Measurements from ENCODE around the gene IL36RN.
A peak's percentile ranks its signal among the peaks of the same experiment; 100 is the strongest.

Gene IL36RN

DNA sequence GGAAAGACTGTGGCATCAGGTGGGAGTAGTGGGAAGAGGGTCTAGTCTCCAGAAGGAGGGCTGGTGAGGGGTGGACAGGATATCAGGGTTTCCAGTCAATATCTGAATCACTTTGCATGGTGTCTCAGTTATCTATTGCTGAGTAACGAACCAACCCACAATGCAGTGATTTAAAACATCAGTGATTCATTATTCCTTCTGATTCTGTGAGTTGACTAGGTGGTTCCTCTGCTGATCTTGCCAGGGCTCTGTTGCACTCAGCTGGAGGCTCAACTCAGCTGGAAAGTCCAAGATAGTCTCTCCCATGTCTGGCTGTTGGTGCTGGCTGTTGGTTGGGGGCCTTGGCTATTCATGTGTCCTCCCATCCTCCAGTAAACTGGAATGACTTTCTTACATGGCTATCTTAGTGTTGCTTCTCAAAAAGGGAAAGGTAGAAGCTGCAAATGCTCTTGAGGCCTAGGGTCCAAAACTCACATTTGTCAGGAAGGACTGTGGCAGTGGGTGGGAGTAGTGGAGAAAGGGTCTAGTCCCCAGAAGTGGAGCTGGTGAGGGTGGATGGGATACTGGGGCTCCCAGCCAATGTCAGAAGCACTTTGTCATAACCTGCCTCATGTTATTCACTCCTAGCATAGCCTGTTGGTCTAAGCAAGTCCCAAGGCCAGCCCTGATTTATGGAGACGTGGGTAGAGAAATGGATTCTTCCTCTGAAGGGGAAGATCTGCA is 22.7 kb downstream of the IL36RN start:
- Histone ChIP-seq H3K27ac (replicated peaks) (no peak overlapping the region), H3K4me3 (replicated peaks; ENCODE audit: insufficient read depth, low read length) (no peak overlapping the region), H3K27me3 (ENCODE audit: insufficient read depth, poor library complexity, severe bottlenecking) (no peaks in the 10 kb centered on the region)
- TF ChIP-seq POLR2AphosphoS5 (IDR thresholded peaks at IDR 0.05; ENCODE audit: low read depth) = no peak
- DNase-seq (ENCODE audit: low read depth in 1 of 2, low spot score in 1 of 2) = no peak

DNA sequence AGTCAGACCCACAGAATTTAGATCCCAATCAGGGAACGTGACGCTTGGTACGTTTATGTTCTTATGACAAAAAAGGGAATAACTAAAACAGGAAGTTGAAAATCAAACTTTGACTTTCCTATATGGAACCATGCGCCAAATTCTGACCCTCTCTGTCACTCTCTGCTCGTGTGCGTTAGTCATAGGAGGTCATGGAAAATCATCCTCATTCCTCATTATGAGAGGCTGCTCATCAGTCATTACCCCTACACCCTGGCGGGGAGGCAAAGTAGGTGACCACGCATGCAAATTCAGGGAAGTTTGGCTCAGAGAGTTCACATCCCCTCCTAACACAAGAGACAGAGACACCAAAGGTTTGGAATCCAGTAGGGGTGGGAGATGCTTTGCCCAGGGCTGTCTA is 24.3 kb downstream of the IL36RN start:
- TF ChIP-seq CTCF (IDR thresholded peaks at IDR 0.05; ENCODE audit: insufficient read depth, low read length) = no peak
- TF ChIP-seq GABPA (IDR thresholded peaks at IDR 0.05; ENCODE audit: low read depth) = no peak
- no peak for TF ChIP-seq SPI1 (IDR thresholded peaks at IDR 0.05; ENCODE audit: borderline replicate concordance, low read depth)
- no peak for TF ChIP-seq REST (IDR thresholded peaks at IDR 0.05; ENCODE audit: insufficient replicate concordance, low read depth)
- no peak for TF ChIP-seq POLR2AphosphoS5 (IDR thresholded peaks at IDR 0.05; ENCODE audit: low read depth)
- no peak overlapping the region for H3K27ac ChIP-seq (replicated peaks)
- no peak for DNase-seq (ENCODE audit: low read depth in 1 of 2, low spot score in 1 of 2)
- H3K4me3 ChIP-seq (replicated peaks; ENCODE audit: insufficient read depth, low read length) = no peak overlapping the region
- H3K27me3 ChIP-seq (ENCODE audit: insufficient read depth, poor library complexity, severe bottlenecking) = no peaks in the 10 kb centered on the region

GRCh38 chr2:113084249-113085000 is 25.4 kb downstream of the IL36RN start:
- H3K4me3 ChIP-seq (replicated peaks; ENCODE audit: insufficient read depth, low read length) = no peak overlapping the region
- peak in 1 of 2 experiments; percentile 15 for DNase-seq (ENCODE audit: low read depth in 1 of 2, low spot score in 1 of 2)
- no peaks in the 10 kb centered on the region for H3K27me3 ChIP-seq (ENCODE audit: insufficient read depth, poor library complexity, severe bottlenecking)
- TF ChIP-seq POLR2AphosphoS5 (IDR thresholded peaks at IDR 0.05; ENCODE audit: low read depth) (no peak), CTCF (IDR thresholded peaks at IDR 0.05; ENCODE audit: insufficient read depth, low read length) (peak; percentile 39)
- H3K27ac ChIP-seq (replicated peaks) = no peak overlapping the region

GRCh38 chr2:113085542-113085941 is 26.5 kb downstream of the IL36RN start:
- no peak for DNase-seq (ENCODE audit: low read depth in 1 of 2, low spot score in 1 of 2)
- no peak for TF ChIP-seq CTCF (IDR thresholded peaks at IDR 0.05; ENCODE audit: insufficient read depth, low read length)
- no peak for TF ChIP-seq REST (IDR thresholded peaks at IDR 0.05; ENCODE audit: insufficient replicate concordance, low read depth)
- no peak for TF ChIP-seq GABPA (IDR thresholded peaks at IDR 0.05; ENCODE audit: low read depth)
- no peak for TF ChIP-seq SPI1 (IDR thresholded peaks at IDR 0.05; ENCODE audit: borderline replicate concordance, low read depth)
- TF ChIP-seq POLR2AphosphoS5 (IDR thresholded peaks at IDR 0.05; ENCODE audit: low read depth) = no peak
- Histone ChIP-seq H3K27ac (replicated peaks) (no peak overlapping the region), H3K4me3 (replicated peaks; ENCODE audit: insufficient read depth, low read length) (no peak overlapping the region), H3K27me3 (ENCODE audit: insufficient read depth, poor library complexity, severe bottlenecking) (no peaks in the 10 kb centered on the region)

Measured in HL-60 (cell line).